K562 (cell line): ENCODE measurements around the gene CUL3. TPM values are rescaled to one million over a fixed set of nuclear protein-coding genes. Genes with fewer than 3 reads are reported as not detected.

Experiments used
- ATAC-seq: fragments of 200-7000 bp; cut with Tn5 transposase; 3 replicates; pipeline ENCODE4 v1.9.1; 2020; ENCODE audit warnings: moderate library complexity
- BruUV-seq: library from RNA; stranded (reverse); fragments of 400-500 nt; replicated peaks from 2 replicates; lab custom pipeline; 2021; lab: Mats Ljungman, UMichigan
- CTCF ChIA-PET: fragments of 300-600 bp; formaldehyde crosslinking; extraction: SDS; loops from one replicate; lab custom pipeline; 2021; ENCODE audit warnings: low intra/inter-chr PET ratio; lab: Yijun Ruan, JAX
- POLR2A ChIA-PET: fragments of 300-600, 350-650 bp; sonication (Branson Sonifier 250); formaldehyde crosslinking; extraction: SDS; loops from one replicate; lab custom pipeline; 2021; ENCODE audit warnings: antibody characterized with exemption, inconsistent platforms; lab: Yijun Ruan, JAX
- DNase-seq, 4 experiments: peaks; one replicate each; pipeline versions ENCODE4 v3.0.0 to v3.0.0-alpha.2; 2011 to 2018; ENCODE audit warnings: low spot score in 3 of 4, mixed read lengths in 3 of 4; ENCODE audit errors: extremely low read depth in 1 of 4
- FAIRE-seq: peaks from 2 replicates; lab custom pipeline; 2011; peaks lifted over from hg19 to GRCh38; lab: Jason Lieb, UNC
- H2AFZ ChIP-seq: 2 replicates; pipeline ENCODE4 v1.6.0; 2011; ENCODE audit warnings: low read depth, low read length, control low read depth, inconsistent platforms
- H3K27ac ChIP-seq: fragments of 200-600 bp; 3 replicates; pipeline ENCODE4 v1.8.0; 2011; ENCODE audit warnings: low read depth, mild to moderate bottlenecking, control low read depth, inconsistent platforms, low read length, moderate library complexity, mixed read lengths; ENCODE audit errors: extremely low read depth
- H3K27me3 ChIP-seq, 2 experiments: fragments of 300-600 bp in 1 of 2; 2 replicates in 1 of 2; 3 replicates in 1 of 2; pipeline versions ENCODE4 v1.6.0 to v1.8.0; 2011; ENCODE audit warnings: inconsistent platforms in 2 of 2, low read length in 2 of 2, mild to moderate bottlenecking in 1 of 2, mixed read lengths in 1 of 2, moderate library complexity in 1 of 2; ENCODE audit not compliant: control insufficient read depth in 2 of 2, insufficient read depth in 2 of 2
- H3K36me3 ChIP-seq: fragments of 300-600 bp; 3 replicates; pipeline ENCODE4 v1.8.0; 2011; ENCODE audit warnings: mild to moderate bottlenecking, low read length, inconsistent platforms; ENCODE audit not compliant: control insufficient read depth, insufficient read depth
- H3K4me1 ChIP-seq, 2 experiments: fragments of 200-600 bp in 1 of 2; replicated peaks in 1 of 2; 2 replicates in 1 of 2; 3 replicates in 1 of 2; pipeline versions ENCODE4 v1.5.1 to v1.8.0; 2011; ENCODE audit warnings: inconsistent platforms in 2 of 2, low read length in 2 of 2, mild to moderate bottlenecking in 1 of 2, mixed read lengths in 1 of 2, moderate library complexity in 1 of 2; ENCODE audit not compliant: control insufficient read depth in 2 of 2, insufficient read depth in 2 of 2
- H3K4me2 ChIP-seq: 2 replicates; pipeline ENCODE4 v1.6.1; 2011; ENCODE audit warnings: low read length, control low read depth, inconsistent platforms, mixed read lengths; ENCODE audit not compliant: insufficient read depth
- H3K4me3 ChIP-seq: fragments of 200-600 bp; sonication (generic), shearing (Covaris generic); 2 replicates; pipeline ENCODE4 v1.5.1; 2016; ENCODE audit warnings: control low read depth, inconsistent platforms
- H3K79me2 ChIP-seq: fragments of 200-600 bp; 3 replicates; pipeline ENCODE4 v1.8.0; 2011; ENCODE audit warnings: low read length, inconsistent platforms; ENCODE audit not compliant: control insufficient read depth, insufficient read depth
- H3K9ac ChIP-seq, 2 experiments: 2 replicates each; pipeline versions ENCODE4 v1.6.0 to v1.6.1; 2011; ENCODE audit warnings: low read depth in 2 of 2, low read length in 2 of 2, control low read depth in 1 of 2, inconsistent platforms in 1 of 2, mild to moderate bottlenecking in 1 of 2, mixed read lengths in 1 of 2; ENCODE audit not compliant: insufficient read depth in 1 of 2
- H3K9me1 ChIP-seq: one replicate; pipeline ENCODE4 v1.6.0; 2011; ENCODE audit warnings: inconsistent platforms, mild to moderate bottlenecking, low read length, moderate library complexity; ENCODE audit not compliant: control insufficient read depth, insufficient read depth
- H3K9me3 ChIP-seq: replicated peaks from 2 replicates; pipeline ENCODE4 v1.5.1; 2011; ENCODE audit warnings: low read depth, low read length, inconsistent platforms; ENCODE audit not compliant: control insufficient read depth, insufficient read depth
- H4K20me1 ChIP-seq: replicated peaks from 2 replicates; pipeline ENCODE4 v1.6.1; 2011; ENCODE audit warnings: low read length, inconsistent platforms, mixed read lengths; ENCODE audit not compliant: control insufficient read depth, insufficient read depth
- ATF7 ChIP-seq: fragments of 450-650 bp; IDR thresholded peaks from 2 replicates; pipeline ENCODE4 v1.7.1; 2014; ENCODE audit warnings: mild to moderate bottlenecking, moderate library complexity
- EP400 ChIP-seq: fragments of 450-650 bp; IDR thresholded peaks from 2 replicates; pipeline ENCODE4 v1.6.1; 2017; ENCODE audit warnings: antibody characterized with exemption, mild to moderate bottlenecking, moderate library complexity
- HNRNPH1 ChIP-seq: fragments of 200-400 bp; formaldehyde crosslinking; optimal IDR thresholded peaks from 2 replicates; pipeline ENCODE3; 2017; ENCODE audit warnings: low read depth, mild to moderate bottlenecking, low read length, moderate library complexity
- NEUROD1 ChIP-seq: fragments of 150-350 bp; IDR thresholded peaks from 2 replicates; pipeline ENCODE4 v1.6.1; 2014; ENCODE audit warnings: borderline replicate concordance, low read length, low read depth; ENCODE audit not compliant: partially characterized antibody
- PTBP1 ChIP-seq: fragments of 200-400 bp; formaldehyde crosslinking; IDR thresholded peaks from 2 replicates; pipeline ENCODE4 v1.6.1; 2017; ENCODE audit warnings: low read depth, low read length
- RHOXF2B ChIP-seq: fragments of 250-450 bp; sonication (Bioruptor Pico); conservative IDR thresholded peaks from 2 replicates; pipeline ENCODE4 v1.5.1; 2021
- ZBTB7A ChIP-seq: IDR thresholded peaks from 2 replicates; pipeline ENCODE4 v1.6.1; 2011; ENCODE audit warnings: low read depth, mild to moderate bottlenecking, low read length, moderate library complexity, borderline replicate concordance; ENCODE audit not compliant: control insufficient read depth
- ZNF165 ChIP-seq: fragments of 250-450 bp; sonication (Bioruptor Pico); IDR thresholded peaks from 2 replicates; pipeline ENCODE4 v1.4.0; 2020; ENCODE audit warnings: borderline replicate concordance
- ZNF699 ChIP-seq: fragments of 250-450 bp; sonication (Bioruptor Pico); IDR thresholded peaks from 2 replicates; pipeline ENCODE4 v1.8.0; 2021; ENCODE audit warnings: mild to moderate bottlenecking, moderate library complexity; ENCODE audit not compliant: insufficient replicate concordance
- WGBS: fragments of 100-300 bp; shearing (Covaris generic); methylation state at CpG from one replicate; pipeline ENCODE4 v1.1.6; 2016; ENCODE audit warnings: low coverage, mixed read lengths; ENCODE audit not compliant: insufficient coverage; ENCODE audit errors: missing lambda C conversion rate; 5-methylcytosine and 5-hydroxymethylcytosine counted together
- in situ Hi-C: fragments of 300-500 bp; cut with MboI; formaldehyde crosslinking; loops from 4 replicates; pipeline ENCODE4 v1.15.0; 2018; ENCODE audit warnings: inconsistent platforms, mixed read lengths
- intact Hi-C: fragments of 100-400 bp; cut with micrococcal nuclease; formaldehyde crosslinking; loops from 2 replicates; pipeline ENCODE4 v1.14.2; 2022
- polyA plus RNA-seq, 8 experiments: library from polyadenylated mRNA; depleted of rRNA in 4 of 8; stranded (reverse) in 5 of 8; unstranded in 3 of 8; fragments of >200 nt; fragmentation: Nextera tagmentation in 2 of 8; fragmentation: Illumina TruSeq in 1 of 8; extraction: Ambion mirVana in 2 of 8; extraction: Trizol in 1 of 8; gene quantifications; 2 replicates each; pipeline versions ENCODE4 v1.2.1 to v1.2.3, GENCODE V29; 2011 to 2014; ENCODE audit warnings: inconsistent platforms in 1 of 8, missing spikeins in 1 of 8
- total RNA-seq, 7 experiments: library from RNA; depleted of rRNA in 6 of 7; stranded (reverse); fragments of >200 nt in 6 of 7; fragmentation: Illumina TruSeq in 2 of 7; extraction: Trizol in 2 of 7; gene quantifications; 2 replicates each; pipeline versions ENCODE4 v1.2.1 to v1.2.3, GENCODE V29; 2011 to 2021; ENCODE audit warnings: low replicate concordance in 1 of 7
- TF ChIP-seq, protein P1 (sequence below): sonication (generic); IDR thresholded peaks from 2 replicates; pipeline ENCODE4 v1.6.1; 2016
- TF ChIP-seq, protein P2 (sequence below): sonication (generic); formaldehyde crosslinking; IDR thresholded peaks from 2 replicates; pipeline ENCODE4 v1.4.0; 2020; ENCODE audit warnings: mild to moderate bottlenecking, missing genetic modification reagents

CUL3 gene
- total and polyA plus RNA-seq, 9 of the 15 experiments (the other 6 are each of a cell fraction or from before 2014, with no cell fraction given), result 31.5 to 71.9 (median 56.4) TPM

DNA sequence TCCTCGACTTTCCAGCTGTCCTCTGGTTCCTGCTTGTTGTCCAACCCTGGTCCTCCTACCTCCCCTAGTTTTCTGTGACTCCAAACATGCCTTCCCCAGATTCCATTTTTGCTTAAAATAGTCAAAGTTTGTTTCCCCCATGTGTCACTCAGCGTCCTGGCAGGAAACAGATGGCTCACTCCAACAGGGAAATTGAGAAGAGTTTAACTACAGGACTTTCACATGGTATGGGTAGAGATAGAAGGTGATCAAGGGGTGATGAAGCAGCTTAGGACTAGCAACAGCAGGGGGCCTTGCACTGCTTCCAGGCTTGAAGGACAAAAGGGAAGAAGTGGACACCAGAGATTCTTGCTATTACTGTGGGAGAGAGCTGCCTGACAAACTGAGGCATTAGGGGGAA is 6.1 kb upstream of the CUL3 start:
- DNase-seq, result no peak
- H3K9me1 ChIP-seq, result no peaks in the 10 kb centered on the region
- ATAC-seq, result peak; percentile 36
- 6% methylated on average over 2 of the region's 2 CpGs for WGBS
- TF ChIP-seq ZNF699 (CRISPR knock-in tag), result no peak
- TF ChIP-seq, protein P1, sequence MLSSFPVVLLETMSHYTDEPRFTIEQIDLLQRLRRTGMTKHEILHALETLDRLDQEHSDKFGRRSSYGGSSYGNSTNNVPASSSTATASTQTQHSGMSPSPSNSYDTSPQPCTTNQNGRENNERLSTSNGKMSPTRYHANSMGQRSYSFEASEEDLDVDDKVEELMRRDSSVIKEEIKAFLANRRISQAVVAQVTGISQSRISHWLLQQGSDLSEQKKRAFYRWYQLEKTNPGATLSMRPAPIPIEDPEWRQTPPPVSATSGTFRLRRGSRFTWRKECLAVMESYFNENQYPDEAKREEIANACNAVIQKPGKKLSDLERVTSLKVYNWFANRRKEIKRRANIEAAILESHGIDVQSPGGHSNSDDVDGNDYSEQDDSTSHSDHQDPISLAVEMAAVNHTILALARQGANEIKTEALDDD, result peak; percentile 31; the same call in 1 of the 2 replicates
- H3K36me3 ChIP-seq, result no peaks in the 10 kb centered on the region
- ChIA-PET CTCF (no interaction called here), POLR2A (interaction anchor here (1.0 kb wide), 1 partner anchor 9 kb away, joined by 4 read pairs; no protein-coding TSS in a partner anchor)
- peak overlapping the region; percentile 1; the same call in 1 of the 2 replicates for H2AFZ ChIP-seq
- no peak overlapping the region for H3K4me3 ChIP-seq
- in situ Hi-C loops (no loop called here), intact Hi-C loops (no loop called here)
- H3K27me3 ChIP-seq, result no peaks in the 10 kb centered on the region
- H3K4me2 ChIP-seq, result no peak overlapping the region
- peaks cover 4% of the 10 kb centered on the region; the same call in 2 of the 3 replicates for H3K79me2 ChIP-seq
- no peak overlapping the region for H3K9ac ChIP-seq
- no TSS peak for BruUV-seq
- peaks cover 4 to 13% of the 10 kb centered on the region in 2 experiments; a peak in 3 of 5 replicates for H3K4me1 ChIP-seq
- no peaks in the 10 kb centered on the region for H4K20me1 ChIP-seq
- no peak for FAIRE-seq
- H3K27ac ChIP-seq, result no peak overlapping the region
- no peaks in the 10 kb centered on the region for H3K9me3 ChIP-seq

DNA sequence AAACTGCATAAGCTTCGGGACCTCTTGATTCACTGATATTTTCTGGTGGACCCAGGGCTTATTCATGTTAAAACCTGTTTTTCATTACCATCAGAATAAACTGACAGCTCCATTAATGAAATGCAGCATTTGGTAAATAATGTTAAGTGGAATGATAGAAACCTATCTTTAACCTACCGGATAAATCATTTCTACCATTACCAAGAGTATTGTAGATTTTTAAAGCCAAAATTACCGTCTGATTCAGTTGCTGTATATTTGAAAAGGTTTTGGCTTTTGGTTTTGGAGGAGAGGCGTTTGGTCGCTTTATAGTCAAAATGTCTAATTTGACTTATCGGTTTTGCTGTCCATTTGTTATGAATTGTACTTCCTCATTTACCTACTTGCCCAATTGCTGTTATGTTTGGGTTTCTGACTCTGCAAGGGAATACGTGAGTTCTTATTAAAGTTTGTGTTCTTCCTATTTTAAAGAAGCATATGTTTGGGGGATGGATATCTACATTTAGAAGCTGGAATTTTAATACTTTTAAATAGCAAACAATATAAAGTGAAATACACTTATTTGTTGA is 1.0 kb upstream of the CUL3 start:
- Histone ChIP-seq H2AFZ (peak overlapping the region; percentile 73), H3K4me3 (peak overlapping the region; percentile 42), H3K79me2 (peaks cover 43% of the 10 kb centered on the region), H3K9ac (peak overlapping the region; percentile 76 to 84; a peak in 3 of 4 replicates), H3K27ac (peak overlapping the region; percentile 86), H3K36me3 (peaks cover 8% of the 10 kb centered on the region; the same call in 2 of the 3 replicates), H3K27me3 (no peaks in the 10 kb centered on the region), H4K20me1 (peaks cover 17% of the 10 kb centered on the region; the same call in 1 of the 2 replicates), H3K9me1 (no peaks in the 10 kb centered on the region), H3K4me2 (peak overlapping the region; percentile 90), H3K9me3 (no peaks in the 10 kb centered on the region), H3K4me1 (peaks cover 0 to 12% of the 10 kb centered on the region in 2 experiments; a peak in 3 of 5 replicates)
- in situ Hi-C loops (no loop called here), intact Hi-C loops (loop anchor here (5.0 kb wide), 1 partner anchor 184 kb away; the partner anchor contains the start of gene FAM124B)
- BruUV-seq, result TSS peak; percentile 87
- FAIRE-seq, result peak; percentile 40
- ATAC-seq, result no peak
- 0% methylated on average over 7 of the region's 7 CpGs for WGBS
- CTCF ChIA-PET, result no interaction called here
- DNase-seq, result peak in 1 of 4 experiments; percentile 6
- POLR2A ChIA-PET, result interaction anchor here (0.9 kb wide), 3 partner anchors 11 to 19 kb away, joined by 3 to 6 read pairs (median 3); no protein-coding TSS in a partner anchor
- TF ChIP-seq, protein P2, sequence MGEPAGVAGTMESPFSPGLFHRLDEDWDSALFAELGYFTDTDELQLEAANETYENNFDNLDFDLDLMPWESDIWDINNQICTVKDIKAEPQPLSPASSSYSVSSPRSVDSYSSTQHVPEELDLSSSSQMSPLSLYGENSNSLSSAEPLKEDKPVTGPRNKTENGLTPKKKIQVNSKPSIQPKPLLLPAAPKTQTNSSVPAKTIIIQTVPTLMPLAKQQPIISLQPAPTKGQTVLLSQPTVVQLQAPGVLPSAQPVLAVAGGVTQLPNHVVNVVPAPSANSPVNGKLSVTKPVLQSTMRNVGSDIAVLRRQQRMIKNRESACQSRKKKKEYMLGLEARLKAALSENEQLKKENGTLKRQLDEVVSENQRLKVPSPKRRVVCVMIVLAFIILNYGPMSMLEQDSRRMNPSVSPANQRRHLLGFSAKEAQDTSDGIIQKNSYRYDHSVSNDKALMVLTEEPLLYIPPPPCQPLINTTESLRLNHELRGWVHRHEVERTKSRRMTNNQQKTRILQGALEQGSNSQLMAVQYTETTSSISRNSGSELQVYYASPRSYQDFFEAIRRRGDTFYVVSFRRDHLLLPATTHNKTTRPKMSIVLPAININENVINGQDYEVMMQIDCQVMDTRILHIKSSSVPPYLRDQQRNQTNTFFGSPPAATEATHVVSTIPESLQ (CRISPR knock-in tag), result no peak
- TF ChIP-seq RHOXF2B (CRISPR knock-in tag) (no peak), ZBTB7A (no peak), ZNF165 (CRISPR knock-in tag) (no peak), HNRNPH1 (no peak), PTBP1 (no peak), ATF7 (no peak), EP400 (no peak), NEUROD1 (no peak)
